Diencephalon (tissue), 1 donor: ENCODE results near the gene S1PR1. TPM values are rescaled to one million over a fixed set of nuclear protein-coding genes. Genes with fewer than 3 reads are reported as not detected.

Source experiments
- total RNA-seq: library from RNA; depleted of rRNA; stranded (reverse); fragments of >200 nt; gene quantifications from one replicate; pipeline ENCODE4 v1.2.3, GENCODE V29; 2014

S1PR1 gene
- total RNA-seq, result 49.8 TPM

DNA sequence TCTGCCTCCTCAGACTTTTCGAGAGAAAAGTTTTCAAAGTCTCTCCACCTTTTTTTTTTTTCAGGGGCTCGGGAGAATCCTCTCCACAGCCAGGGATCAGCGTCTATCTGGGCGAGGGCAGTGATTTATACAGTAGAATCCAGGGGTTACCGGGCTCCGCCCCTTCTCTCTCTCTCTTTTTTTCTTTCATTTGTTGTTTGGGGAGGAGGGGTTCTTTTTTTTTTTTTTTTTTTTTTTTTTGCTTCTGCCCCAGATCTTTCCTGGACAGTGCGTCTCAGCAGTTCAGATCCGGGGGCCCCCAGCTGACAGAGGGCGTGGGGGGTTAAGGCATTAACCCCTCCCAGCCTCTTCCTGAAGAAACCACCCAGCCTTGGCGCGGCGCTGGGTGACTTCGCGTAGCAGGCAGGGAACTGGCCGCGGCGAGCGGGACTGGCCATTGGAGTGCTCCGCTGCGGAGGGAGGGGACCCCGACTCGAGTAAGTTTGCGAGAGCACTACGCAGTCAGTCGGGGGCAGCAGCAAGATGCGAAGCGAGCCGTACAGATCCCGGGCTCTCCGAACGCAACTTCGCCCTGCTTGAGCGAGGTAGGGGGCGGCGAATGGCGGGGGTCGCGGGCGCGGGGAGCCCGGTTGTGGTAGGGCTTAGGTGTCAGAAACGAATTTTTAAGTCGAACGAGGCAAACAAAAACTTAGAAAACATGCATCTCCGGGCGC is at the start of gene S1PR1:
TSS of gene S1PR1 (plus strand) at position 504 of the 713 bp plus-strand sequence. CDS start 1,966 bp downstream, outside the sequence.

Other genes with a start within 250 kb of the S1PR1 start
- 35.8 TPM for gene DPH5, start 211.2 kb upstream of the S1PR1 start, total RNA-seq